HG03025 (cell line): ENCODE data around the gene FGD5.

Experiments
- ATAC-seq: cut with Tn5 transposase; IDR thresholded peaks from one replicate; pipeline ENCODE4 v1.9.1; 2021; ENCODE audit warnings: mild to moderate bottlenecking, moderate library complexity; ENCODE audit not compliant: unreplicated experiment, low FRiP score

Gene FGD5

DNA sequence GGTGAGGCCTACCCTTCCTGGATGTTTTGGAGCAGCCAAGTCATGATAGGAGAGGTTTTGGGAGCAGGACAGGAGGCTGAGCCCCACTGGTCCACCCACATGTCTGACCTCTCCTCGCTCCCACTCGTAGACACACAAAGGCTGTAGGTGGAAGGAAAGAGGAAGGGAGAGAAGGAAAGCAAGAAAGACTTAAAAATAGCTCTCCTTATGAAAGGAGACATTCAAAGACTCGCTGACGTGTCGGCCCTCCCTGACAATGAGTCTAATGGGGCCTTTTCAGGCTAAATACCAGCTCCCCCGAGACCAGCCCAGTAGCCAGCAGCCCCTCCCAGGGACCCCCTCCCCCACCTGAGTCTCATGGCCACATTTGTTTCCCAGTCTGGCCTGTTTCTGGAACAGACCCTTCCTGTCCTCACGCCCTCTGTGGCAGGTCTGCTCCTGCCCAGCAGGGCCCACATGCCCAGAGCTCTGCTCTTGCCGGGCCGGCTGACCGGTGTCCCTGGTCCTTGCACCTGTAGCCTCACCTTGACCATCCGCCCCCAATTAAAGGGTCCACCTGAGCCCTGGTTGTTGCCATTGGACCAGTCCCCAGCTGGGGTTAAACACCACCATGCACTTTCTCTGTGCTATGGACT, 49.3 kb downstream of the FGD5 start:
- no peak for ATAC-seq

DNA sequence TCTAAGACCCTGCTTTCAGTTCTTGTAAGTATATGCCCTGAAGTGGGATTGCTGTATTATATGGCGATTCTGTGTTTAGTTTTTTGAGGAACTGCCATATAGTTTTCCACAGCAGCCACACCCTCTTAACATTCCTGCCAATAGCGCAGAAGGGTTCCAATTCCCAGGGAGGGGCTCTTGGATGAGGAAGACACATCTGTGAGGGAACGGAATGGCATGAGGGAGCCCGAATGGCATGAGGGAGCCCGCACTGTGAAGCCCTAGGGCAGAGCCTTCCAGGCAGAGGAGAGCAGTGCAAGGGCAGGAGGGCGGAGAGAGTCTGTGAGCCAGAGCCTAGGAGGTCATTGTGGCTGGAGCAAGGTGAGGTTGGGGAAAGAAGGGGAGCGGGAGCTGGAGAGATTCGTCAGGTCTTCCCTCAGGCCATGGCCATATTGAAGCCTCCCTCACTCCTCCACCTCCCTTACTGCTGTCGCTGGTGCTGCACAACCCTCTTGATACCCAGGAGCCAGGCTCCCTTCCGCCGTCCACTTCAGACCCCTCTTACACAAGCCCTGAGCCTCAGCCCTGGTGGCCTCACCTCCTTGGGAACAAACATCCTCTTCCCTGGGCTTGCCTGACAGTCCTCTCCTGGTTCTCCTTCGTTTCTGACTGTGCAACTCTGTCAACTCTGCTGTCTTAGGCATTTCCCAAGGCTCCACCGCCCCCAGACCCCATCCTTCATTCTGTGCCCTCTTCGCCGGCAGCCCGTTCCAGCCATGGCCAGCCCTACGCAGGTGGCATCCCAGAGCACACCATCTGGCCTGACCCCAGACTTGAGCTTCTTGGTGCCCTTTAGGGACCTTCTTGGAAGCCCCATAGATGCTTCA, 51.4 kb downstream of the FGD5 start:
- ATAC-seq: no peak

DNA sequence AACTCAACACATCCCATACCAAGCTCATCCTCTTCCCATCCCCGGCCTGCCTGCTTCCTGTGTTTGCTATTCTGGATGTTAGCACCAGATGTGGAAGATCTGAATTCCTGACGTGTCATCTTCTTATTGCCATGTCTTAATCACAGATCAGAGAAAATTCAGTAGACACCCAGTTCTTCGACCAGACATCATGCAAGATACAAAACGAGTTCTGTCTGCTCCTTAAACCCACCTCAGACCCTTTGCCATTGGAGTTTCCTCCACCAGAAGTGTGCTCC, 52.0 kb downstream of the FGD5 start:
- no peak for ATAC-seq

DNA sequence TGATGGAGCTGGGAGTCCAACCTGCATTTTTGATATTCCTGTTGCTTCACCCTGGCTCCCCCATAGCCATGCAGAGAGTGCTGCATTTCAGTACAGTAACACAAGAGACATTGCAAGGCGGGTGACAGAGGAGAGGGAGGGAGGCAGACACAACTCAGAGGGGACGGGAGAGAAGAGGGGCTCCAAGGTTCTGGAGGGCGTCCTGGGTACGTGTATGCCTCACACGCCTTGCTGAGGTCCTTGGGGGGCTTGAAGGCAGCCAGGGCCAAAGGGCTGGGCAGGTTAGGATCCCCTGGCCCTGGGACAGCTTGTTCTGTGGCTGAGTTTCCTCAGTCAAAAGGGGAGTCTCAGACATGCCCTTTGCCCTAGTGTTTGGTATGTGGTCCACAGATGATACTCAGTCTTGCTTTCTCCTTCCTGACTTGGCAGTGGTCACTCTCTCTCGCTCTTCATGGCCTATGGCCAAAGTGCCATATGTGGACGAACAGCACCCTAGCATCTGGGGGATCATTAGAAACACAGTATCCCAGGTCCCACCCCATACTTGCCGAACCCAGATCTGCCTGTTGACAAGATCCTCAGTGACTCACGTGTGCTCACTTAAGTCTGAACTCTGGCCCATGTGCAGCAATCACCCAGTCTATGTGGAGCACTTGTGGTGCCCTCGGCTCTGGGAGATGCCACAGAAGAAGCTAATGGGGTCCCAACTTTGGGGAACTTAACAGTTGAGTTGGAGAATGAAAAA, 52.9 kb downstream of the FGD5 start:
- ATAC-seq: no peak

DNA sequence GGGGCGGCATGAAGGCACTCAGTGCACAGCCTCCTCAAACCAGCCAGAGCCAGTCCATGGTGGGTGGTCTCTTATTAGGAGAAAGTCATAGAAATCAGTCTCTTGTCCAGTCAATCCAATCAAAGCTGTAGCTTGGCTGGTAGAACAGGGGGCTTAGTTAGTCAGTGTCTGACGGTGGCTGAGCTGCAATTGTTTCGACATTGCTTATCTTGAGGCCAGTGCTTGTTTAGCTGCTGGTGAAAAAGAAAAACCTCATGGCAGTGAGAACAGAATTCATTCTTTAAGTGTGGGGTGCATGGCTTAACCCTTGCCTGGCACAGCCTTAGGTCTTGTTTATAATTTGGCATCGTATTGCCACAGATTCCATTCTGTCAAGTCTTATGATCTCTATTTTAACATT, 53.9 kb downstream of the FGD5 start:
- no peak for ATAC-seq

DNA sequence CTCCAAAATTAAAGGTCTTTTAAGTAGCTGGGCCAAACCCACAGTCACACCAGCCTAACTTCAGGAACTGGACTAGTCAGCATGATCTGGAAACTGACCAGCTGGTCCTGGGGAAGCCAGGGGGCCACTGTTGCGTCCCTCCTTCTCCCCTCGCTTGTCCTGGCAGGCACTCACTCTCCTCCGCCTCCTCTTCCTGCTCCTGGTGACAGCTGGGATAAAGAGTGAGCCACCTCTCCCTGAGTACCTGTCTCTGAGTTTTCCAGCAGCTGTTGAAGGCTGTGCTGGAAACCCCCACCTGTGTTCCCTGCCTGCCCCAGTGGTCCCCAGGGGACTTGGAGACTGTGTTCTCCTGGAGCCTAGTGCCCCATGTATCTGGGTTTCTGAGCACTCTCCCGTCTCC, 56.0 kb downstream of the FGD5 start:
- ATAC-seq: no peak

DNA sequence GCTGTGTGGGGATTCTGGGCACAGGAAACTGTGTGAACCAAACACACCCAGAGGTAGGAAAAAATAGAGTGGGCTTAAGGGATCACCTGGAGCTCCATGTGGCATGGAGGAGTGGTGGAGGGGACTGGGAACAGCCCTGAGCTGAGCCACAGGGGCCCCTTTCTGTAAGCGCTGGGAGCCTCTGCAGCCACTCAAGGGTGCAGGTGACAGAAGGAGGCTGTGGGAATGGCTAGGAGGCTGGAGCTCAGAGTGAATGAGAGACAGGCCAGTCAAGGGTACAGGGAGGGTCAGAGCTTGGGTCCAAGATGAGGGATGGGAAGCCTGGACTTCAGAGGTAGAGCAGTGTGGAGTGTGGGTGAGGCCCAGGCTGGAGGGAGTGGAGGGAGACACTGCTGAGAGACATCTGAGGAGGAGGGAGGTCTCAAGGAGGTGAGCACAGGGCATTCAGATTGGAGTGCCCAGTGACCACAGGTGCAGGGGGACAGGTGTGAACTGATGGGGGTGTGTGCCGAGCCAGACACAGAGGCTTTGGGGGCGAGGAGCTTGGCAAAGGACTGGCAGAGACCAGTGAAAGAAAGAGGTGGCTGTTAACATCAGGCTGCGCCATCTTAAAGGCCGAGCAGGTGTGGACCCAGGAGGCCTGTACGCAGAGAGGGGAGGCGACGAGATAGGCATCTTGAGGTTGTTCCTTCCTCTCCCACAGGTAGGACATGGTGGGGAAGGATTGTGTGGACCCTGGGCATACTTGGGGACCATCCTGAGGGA, 56.8 kb downstream of the FGD5 start:
- ATAC-seq: no peak

DNA sequence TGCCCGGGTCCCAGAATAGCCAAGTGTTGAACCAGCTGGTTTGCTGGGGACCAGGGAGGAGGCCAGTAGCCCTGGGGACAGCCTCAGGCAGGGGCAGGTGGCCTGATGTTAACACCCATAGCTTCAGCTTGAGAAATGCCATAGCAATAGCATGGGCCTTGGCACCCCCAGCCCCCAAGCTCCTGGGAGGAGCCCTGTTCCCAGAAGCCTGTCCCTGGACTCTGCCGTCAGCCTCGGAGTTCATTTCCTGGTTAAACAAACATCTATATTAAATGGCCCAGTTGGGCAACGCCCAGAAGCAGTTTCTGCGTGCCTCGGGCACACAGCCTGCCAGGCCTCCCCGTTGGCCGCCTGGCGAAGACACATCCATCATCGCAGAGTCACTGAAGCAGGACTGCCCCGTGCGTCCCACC, 58.2 kb downstream of the FGD5 start:
- no peak for ATAC-seq

DNA sequence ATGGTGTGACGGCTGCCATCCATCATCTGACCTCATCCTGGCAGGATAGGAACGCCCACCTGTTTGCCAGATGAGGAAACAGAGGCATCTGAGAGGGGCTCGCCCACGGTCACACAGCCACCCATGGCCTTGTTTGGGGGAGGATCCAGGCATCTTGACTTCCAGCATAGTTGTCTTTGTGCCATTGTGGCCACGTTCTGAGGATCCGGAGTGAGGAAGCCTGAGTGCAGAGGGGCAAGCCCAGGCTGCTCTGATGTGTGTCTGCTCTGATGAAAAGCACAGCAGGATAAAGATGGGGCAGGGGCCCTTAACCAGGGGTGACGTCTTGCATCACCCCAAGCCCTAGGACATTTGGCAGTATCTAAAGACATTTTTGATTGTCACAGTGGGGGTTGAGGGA, 58.7 kb downstream of the FGD5 start:
- ATAC-seq: no peak

DNA sequence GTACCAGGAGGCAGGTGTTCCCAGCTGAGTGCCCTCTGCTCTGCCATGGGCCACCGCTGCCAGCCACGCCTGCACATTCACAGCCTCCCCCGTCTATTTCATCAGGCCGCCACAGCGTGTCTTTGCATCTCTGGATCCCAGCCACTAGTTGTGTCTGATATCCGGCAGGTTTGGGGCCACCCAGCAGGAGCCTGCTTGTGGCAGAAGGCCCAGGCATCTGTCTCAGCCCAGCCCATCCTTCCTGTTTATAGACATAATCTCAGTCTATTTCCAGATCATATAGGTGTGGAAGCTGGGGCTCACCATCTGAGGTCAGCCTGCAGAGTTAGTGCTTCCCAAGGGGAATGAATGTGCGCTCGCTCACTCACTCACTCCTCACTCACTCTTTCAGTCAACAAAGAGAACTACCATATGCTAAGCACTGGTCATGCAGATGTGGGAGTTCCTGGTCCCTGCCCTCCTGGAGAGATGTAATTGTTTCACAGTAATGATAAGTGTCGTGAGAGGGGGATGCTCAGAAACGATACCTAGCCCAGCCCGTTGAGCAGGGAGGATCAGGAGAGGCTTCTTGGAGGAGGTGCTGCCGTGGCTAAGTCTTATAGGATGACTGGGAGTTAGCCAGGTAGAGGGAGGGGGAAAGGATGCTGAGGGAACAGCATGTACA, 60.6 kb downstream of the FGD5 start:
- no peak for ATAC-seq

DNA sequence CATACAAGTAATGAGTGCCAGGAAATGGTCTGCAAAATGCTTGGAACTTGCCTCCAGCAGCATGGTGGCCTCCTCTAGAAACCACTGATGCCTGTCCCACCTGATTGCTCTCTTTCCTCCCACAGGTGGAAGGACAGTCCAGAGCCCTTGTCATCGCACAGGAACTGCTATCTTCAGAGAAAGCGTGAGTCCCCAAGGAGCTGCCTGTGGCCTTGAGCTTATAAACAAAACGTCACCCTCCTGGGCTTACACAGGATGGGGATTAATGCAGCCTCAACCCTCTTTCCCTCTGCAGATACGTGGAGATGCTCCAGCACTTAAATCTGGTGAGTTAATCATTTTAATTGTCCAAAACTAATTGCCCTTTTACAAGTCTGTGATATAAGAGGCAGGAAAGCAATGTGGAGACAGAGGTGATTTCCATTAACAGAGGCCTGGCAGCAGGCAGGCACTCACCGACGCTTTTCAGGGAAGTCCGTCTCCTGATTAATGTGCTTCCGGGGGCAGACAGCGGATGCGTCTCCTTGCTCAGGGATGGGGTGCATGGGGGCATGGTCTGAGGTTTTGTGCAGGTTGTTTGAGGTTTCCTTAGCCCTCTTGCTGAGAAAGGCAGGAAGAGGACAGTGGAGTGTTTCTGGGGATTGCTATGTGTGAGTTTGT, 61.8 kb downstream of the FGD5 start:
- no peak for ATAC-seq

DNA sequence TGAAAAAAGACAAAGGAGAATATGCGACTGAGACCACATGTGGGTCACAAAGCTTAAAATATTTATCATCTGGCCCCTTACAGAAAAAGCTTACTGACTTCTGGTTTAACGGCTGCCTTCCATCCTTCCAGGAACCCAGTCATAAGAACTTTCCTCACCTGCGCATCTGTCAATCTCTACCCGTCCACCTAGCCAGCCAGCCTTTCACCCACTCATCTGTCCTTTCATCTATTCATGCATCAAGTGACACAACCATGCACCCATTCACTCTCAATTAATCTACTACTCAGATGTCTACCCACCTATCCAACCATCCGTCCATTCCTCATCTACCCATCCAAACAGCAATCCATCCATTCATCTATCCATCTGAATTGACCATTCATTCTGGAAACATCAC, 64.5 kb downstream of the FGD5 start:
- ATAC-seq: no peak

DNA sequence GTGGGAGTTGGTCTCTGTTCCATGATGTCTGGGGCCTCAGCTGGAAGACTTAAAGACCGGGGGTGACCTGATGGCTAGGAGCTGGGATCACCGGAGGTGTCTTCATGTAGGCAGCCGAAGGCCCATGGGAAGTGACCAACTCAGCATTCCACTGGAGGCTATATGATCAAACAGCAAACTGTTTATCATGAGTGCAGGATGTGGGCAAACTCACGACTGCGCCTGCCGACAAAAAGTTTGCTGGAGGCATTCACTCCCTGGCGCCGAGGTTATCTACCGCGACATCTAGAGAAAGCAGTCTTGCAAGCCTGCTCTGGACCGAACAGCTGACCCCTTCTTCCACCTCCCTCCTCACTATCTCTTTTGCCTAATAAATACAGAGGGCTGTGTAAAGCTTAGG, 65.9 kb downstream of the FGD5 start:
- ATAC-seq: no peak

DNA sequence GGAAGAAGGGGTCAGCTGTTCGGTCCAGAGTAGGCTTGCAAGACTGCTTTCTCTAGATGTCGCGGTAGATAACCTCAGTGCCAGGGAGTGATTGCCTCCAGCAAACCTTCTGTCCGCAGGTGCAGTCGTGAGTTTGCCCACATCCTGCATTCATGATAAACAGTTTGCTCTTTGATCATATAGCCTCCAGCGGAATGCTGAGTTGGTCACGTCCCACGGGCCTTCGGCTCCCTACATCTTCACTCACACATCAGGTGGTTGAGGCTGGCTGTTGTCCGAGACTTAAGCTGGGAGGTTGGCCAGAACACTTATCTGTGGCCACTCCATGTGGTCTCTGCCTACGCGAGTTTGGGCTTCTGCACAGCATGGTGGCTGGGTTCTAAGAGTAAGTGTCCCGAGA, 66.5 kb downstream of the FGD5 start:
- no peak for ATAC-seq

DNA sequence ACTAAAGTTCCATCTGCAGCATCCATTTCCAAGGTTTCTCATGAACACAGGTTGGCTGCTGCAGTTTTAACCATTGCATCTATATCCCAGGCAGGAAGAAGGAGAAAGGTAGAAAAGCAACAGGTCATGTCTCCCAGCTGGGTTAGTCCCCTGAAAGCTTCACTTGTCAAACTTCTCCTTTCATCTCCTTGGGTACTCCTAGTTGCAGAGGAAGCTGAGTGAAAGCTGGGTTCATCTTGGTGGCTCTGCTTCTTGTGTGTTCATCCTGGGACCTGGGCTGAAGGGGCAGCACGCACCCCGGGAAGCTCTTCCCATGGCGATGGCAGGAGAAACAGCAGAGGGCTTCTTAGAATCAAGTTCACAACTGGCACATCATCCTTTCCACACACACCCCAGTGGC, 67.3 kb downstream of the FGD5 start:
- ATAC-seq: no peak

DNA sequence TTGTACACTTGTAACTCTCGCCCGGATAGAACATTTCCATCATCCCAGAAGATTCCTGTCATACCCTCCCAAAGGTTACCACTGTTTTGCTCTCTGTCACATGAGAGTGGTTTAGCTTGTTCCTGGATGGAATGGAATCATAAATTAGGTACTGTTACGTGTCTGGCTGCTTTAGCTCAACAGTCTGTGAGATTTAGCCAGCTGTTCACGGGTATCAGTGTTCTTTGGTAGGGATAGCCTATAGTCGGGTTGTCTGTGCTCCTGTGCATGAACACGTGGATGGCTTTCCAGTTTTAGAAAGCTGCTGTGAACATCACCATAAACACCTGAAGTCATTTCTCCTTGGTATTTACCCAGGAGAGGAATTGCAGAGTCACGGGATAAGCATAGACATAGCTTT, 70.4 kb downstream of the FGD5 start:
- no peak for ATAC-seq

DNA sequence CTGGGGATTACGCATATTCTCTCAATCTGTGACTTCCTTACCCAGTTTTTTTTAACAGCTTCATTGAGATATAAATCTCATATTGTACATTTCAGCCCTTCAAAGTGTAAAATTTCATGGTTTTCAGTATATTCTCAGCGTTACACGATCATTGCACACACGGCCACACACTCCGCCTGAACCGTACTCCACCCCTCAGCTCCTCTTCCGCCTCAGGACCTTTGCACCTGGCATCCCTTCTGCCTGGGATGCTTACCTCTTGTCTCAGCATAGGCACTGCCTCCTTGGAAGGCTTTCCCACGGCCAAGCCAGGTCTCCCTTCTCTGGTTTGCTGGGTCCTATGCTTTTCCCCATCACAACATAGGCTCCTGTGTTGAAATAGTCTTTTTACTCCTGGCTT, 71.2 kb downstream of the FGD5 start:
- ATAC-seq: no peak

DNA sequence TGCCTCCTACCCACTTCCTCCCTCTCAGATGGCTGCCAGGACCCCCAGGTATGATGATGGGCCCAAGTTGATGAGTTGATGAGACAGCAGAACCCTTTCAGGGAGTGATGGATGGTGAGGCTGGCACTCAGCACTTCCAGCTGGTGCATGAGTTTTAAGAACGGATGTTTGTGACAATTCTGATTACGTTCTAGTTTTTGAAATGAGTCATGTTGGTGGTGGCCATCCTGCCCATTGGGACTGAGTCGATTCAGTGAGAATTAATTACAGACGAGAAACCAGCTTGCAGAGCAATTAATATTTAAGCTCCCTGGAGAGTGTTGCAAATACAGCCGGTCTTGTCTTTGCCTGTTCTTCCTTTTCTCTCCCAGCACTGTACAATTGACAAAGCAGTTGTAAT, 71.7 kb downstream of the FGD5 start:
- ATAC-seq: no peak

DNA sequence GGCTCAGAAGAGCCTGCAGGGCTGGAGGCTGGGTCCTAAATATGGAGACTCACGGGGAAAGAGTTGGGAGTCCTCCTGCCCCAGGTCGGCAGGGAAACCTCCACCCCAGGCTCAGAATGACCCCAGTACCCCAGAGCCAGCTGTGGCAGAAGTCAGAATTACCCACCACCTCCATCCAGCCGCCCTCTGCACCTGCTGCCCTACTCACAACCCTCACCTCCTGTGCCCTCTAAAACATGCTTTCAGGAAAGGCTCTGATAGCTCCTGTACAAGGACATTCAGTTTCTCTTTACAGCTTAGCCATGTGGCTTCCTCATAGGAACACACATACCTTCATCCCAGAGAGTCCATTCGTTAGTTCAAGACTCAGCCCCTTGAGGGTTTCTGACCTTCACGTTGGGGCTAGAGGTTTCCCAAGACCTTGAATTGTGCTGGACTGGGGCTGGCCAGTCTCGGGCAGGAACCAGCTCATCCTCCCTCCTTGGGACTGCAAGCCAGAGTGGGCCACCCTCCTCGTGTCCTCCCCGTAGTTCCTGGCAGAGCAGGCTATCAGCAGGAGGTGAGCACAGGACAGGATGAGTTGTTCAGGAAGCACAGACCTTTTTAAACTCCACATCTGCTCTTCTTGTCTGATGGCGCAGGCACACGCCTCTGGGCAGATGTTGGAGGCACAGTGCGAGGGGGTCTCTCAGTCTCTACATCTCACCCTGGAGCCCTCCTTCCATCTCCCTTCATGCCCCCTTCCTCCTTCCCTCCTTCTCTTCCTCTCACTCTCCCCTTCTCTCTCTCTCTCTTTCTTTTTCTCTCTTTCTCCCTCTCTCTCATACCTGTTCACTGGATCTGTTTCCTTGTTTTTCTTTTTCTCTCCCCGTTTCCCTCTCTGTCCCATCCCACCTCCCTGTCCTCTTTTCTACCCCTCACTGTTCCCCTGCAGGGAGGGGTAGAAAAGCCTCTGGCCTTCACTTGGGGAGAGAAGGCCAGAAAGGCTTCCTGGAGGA, 72.7 kb downstream of the FGD5 start:
- ATAC-seq: no peak
